PC-9 (cell line): ENCODE results near the gene SPARCL1. TPM values are rescaled to one million over a fixed set of nuclear protein-coding genes. Genes with fewer than 3 reads are reported as not detected.

ENCODE experiments used
- BruUV-seq: library from RNA; stranded (reverse); fragments of 400-500 nt; replicated peaks from 2 replicates; lab custom pipeline; 2021; lab: Mats Ljungman, UMichigan
- CTCF ChIA-PET: fragments of 300-600 bp; sonication (Branson Sonifier 250); formaldehyde crosslinking; loops from one replicate; lab custom pipeline; 2022; ENCODE audit warnings: antibody characterized with exemption; lab: Charles Lee
- POLR2A ChIA-PET: fragments of 300-600 bp; sonication (Branson Sonifier 250); formaldehyde crosslinking; loops from one replicate; lab custom pipeline; 2022; ENCODE audit warnings: antibody characterized with exemption; ENCODE audit not compliant: unreplicated experiment; lab: Charles Lee
- DNase-seq, 2 experiments: peaks; one replicate each; pipeline versions ENCODE4 v3.0.0 to v3.0.0-alpha.2; 2015 to 2022; ENCODE audit warnings: mixed read lengths in 1 of 2
- H2AFZ ChIP-seq: fragments of 200-600 bp; sonication (generic); 2 replicates; pipeline ENCODE4 v1.8.1; 2017; ENCODE audit warnings: antibody characterized with exemption
- H3F3A ChIP-seq: fragments of 200-600 bp; sonication (generic); 2 replicates; pipeline ENCODE4 v1.8.1; 2017; ENCODE audit warnings: antibody characterized with exemption, mild to moderate bottlenecking, low read depth; ENCODE audit not compliant: insufficient read depth
- H3K27ac ChIP-seq: fragments of 200-600 bp; sonication (generic); 2 replicates; pipeline ENCODE4 v1.6.1; 2016; ENCODE audit warnings: mixed run types
- H3K27me3 ChIP-seq: fragments of 200-600 bp; sonication (generic); 2 replicates; pipeline ENCODE4 v1.6.1; 2016; ENCODE audit warnings: low read depth, mixed run types; ENCODE audit not compliant: insufficient read depth
- H3K36me3 ChIP-seq: fragments of 200-600 bp; sonication (generic); 2 replicates; pipeline ENCODE4 v1.6.1; 2016; ENCODE audit warnings: low read depth, mixed run types
- H3K4me1 ChIP-seq: fragments of 200-600 bp; sonication (generic); replicated peaks from 2 replicates; pipeline ENCODE4 v1.6.1; 2016; ENCODE audit warnings: mixed run types; ENCODE audit not compliant: insufficient read depth
- H3K4me2 ChIP-seq: fragments of 200-600 bp; sonication (generic); 2 replicates; pipeline ENCODE4 v1.6.1; 2017; ENCODE audit warnings: mixed run types
- H3K4me3 ChIP-seq: fragments of 200-600 bp; sonication (generic); 2 replicates; pipeline ENCODE4 v1.6.1; 2016; ENCODE audit warnings: mixed run types
- H3K79me2 ChIP-seq: fragments of 200-600 bp; sonication (generic); 2 replicates; pipeline ENCODE4 v1.6.1; 2017; ENCODE audit warnings: low read depth, mixed run types
- H3K9me2 ChIP-seq: fragments of 200-600 bp; sonication (generic); 2 replicates; pipeline ENCODE4 v1.8.1; 2017; ENCODE audit warnings: mild to moderate bottlenecking; ENCODE audit not compliant: insufficient read depth
- H3K9me3 ChIP-seq: fragments of 200-600 bp; sonication (generic); 2 replicates; pipeline ENCODE4 v1.8.1; 2016; ENCODE audit warnings: low read depth; ENCODE audit not compliant: insufficient read depth
- H4K20me1 ChIP-seq: fragments of 200-600 bp; sonication (generic); 2 replicates; pipeline ENCODE4 v1.8.1; 2017; ENCODE audit not compliant: insufficient read depth
- EZH2 ChIP-seq: fragments of 200-600 bp; sonication (generic); IDR thresholded peaks from 2 replicates; pipeline ENCODE4 v1.8.0; 2017; ENCODE audit warnings: antibody characterized with exemption, low read depth
- intact Hi-C: fragments of 100-400 bp; cut with micrococcal nuclease; formaldehyde crosslinking; loops from one replicate; pipeline ENCODE4 v1.10.0; 2022; ENCODE audit not compliant: unreplicated experiment
- total RNA-seq: library from RNA; stranded (reverse); gene quantifications from 2 replicates; pipeline ENCODE4 v1.2.3, GENCODE V29; 2021
- TF ChIP-seq, protein P1 (sequence below): fragments of 200-600 bp; sonication (generic); conservative IDR thresholded peaks from 2 replicates; pipeline ENCODE4 v1.6.1; 2017; ENCODE audit warnings: mixed run types, antibody characterized with exemption, mild to moderate bottlenecking, moderate library complexity

SPARCL1 gene
- total RNA-seq, 1 experiment from 2014 or later, result not detected

DNA sequence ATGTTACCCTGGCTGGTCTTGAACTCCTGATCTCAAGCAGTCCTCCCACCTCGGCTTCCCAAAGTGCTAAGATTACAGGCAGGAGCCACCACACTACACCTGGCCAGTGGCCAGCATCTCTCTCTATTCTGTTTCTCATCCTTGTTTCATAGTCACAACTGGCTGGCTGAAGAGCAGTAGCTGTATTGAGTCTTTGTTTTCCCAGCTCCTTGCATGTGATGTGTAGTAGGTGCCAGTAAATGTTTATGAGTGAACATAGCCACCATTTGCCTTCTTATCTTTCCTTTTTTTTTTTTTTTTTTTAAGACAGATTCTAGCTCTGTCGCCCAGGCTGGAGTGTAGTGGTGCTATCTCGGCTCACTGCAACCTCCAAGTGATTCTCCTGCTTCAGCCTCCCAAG is 83.2 kb downstream of the SPARCL1 start:
- CTCF ChIA-PET, result no interaction called here
- POLR2A ChIA-PET, result no interaction called here
- Histone ChIP-seq H3F3A (no peaks in the 10 kb centered on the region), H3K27me3 (no peaks in the 10 kb centered on the region), H3K4me3 (no peak overlapping the region), H3K4me1 (no peaks in the 10 kb centered on the region), H3K4me2 (no peak overlapping the region), H3K79me2 (no peaks in the 10 kb centered on the region), H3K36me3 (no peaks in the 10 kb centered on the region; the same call in 1 of the 2 replicates), H2AFZ (no peak overlapping the region), H3K9me3 (no peaks in the 10 kb centered on the region), H3K9me2 (no peaks in the 10 kb centered on the region), H4K20me1 (no peaks in the 10 kb centered on the region), H3K27ac (no peak overlapping the region)
- no peak for TF ChIP-seq EZH2
- TF ChIP-seq, protein P1, sequence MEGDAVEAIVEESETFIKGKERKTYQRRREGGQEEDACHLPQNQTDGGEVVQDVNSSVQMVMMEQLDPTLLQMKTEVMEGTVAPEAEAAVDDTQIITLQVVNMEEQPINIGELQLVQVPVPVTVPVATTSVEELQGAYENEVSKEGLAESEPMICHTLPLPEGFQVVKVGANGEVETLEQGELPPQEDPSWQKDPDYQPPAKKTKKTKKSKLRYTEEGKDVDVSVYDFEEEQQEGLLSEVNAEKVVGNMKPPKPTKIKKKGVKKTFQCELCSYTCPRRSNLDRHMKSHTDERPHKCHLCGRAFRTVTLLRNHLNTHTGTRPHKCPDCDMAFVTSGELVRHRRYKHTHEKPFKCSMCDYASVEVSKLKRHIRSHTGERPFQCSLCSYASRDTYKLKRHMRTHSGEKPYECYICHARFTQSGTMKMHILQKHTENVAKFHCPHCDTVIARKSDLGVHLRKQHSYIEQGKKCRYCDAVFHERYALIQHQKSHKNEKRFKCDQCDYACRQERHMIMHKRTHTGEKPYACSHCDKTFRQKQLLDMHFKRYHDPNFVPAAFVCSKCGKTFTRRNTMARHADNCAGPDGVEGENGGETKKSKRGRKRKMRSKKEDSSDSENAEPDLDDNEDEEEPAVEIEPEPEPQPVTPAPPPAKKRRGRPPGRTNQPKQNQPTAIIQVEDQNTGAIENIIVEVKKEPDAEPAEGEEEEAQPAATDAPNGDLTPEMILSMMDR, result no peak
- no peak for DNase-seq
- intact Hi-C loops, result no loop called here
- no TSS peak for BruUV-seq

DNA sequence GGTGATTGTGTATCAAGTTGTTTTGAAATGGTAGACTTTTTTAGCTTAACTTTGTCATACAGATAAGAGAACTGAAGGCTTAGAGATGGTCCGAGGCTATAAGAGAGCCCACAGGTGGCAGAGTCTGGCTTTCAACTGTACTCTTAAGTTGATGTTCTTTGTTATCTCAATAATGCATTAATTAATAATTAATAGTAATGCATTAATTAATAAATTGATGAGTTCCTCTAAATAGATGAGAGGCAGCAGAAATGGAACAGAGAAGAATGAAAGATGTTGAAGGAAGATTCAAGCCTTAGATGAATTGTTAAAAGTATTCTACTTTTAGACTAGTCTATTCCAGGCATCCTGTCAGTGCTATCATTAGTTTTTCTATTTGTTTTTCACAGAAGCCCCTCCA is 84.4 kb downstream of the SPARCL1 start:
- CTCF ChIA-PET, result no interaction called here
- Histone ChIP-seq H3K4me1 (no peaks in the 10 kb centered on the region), H3K9me3 (no peaks in the 10 kb centered on the region), H3F3A (no peaks in the 10 kb centered on the region), H3K27me3 (no peaks in the 10 kb centered on the region), H4K20me1 (no peaks in the 10 kb centered on the region), H2AFZ (no peak overlapping the region), H3K36me3 (no peaks in the 10 kb centered on the region; the same call in 1 of the 2 replicates), H3K79me2 (no peaks in the 10 kb centered on the region), H3K9me2 (no peaks in the 10 kb centered on the region), H3K27ac (no peak overlapping the region), H3K4me3 (no peak overlapping the region), H3K4me2 (no peak overlapping the region)
- POLR2A ChIA-PET, result no interaction called here
- intact Hi-C loops, result no loop called here
- no peak for DNase-seq
- TF ChIP-seq EZH2, result no peak
- TF ChIP-seq, protein P1, result no peak
- BruUV-seq, result no TSS peak

DNA sequence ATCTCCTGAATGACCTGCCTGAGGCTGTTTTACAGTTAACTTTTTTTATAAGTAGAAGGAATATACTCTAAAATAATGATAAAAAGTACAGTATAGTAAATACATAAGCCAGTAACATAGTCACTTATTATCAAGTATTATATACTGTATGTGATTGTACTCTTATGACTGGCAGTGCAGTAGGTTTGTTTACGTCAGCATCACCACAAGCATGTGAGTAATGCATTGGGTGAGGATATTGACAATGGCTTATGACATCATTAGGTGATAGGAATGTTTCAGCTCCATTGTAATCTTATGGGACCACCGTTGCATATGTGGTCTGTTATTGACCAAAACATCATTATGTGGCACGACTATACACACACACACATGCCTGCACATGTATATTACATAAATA is 86.3 kb downstream of the SPARCL1 start:
- BruUV-seq, result no TSS peak
- no peaks in the 10 kb centered on the region; the same call in 1 of the 2 replicates for H3K36me3 ChIP-seq
- TF ChIP-seq EZH2, result no peak
- TF ChIP-seq, protein P1, result no peak
- no peaks in the 10 kb centered on the region for H3K27me3 ChIP-seq
- H4K20me1 ChIP-seq, result no peaks in the 10 kb centered on the region
- no peaks in the 10 kb centered on the region for H3F3A ChIP-seq
- H3K9me3 ChIP-seq, result no peaks in the 10 kb centered on the region
- no peak overlapping the region for H3K27ac ChIP-seq
- no peak for DNase-seq
- ChIA-PET POLR2A (no interaction called here), CTCF (no interaction called here)
- no peaks in the 10 kb centered on the region for H3K9me2 ChIP-seq
- H3K4me3 ChIP-seq, result no peak overlapping the region
- no peak overlapping the region for H3K4me2 ChIP-seq
- H3K4me1 ChIP-seq, result no peaks in the 10 kb centered on the region
- intact Hi-C loops, result no loop called here
- no peak overlapping the region for H2AFZ ChIP-seq
- no peaks in the 10 kb centered on the region for H3K79me2 ChIP-seq
